HG03045 (cell line): ENCODE data around the gene PTPRN2.
A peak's percentile ranks its signal among the peaks of the same experiment; 100 is the strongest.

Source experiments
- ATAC-seq: cut with Tn5 transposase; IDR thresholded peaks from one replicate; pipeline ENCODE4 v1.9.1; 2021; ENCODE audit warnings: mild to moderate bottlenecking, moderate library complexity; ENCODE audit not compliant: unreplicated experiment

Gene PTPRN2

DNA sequence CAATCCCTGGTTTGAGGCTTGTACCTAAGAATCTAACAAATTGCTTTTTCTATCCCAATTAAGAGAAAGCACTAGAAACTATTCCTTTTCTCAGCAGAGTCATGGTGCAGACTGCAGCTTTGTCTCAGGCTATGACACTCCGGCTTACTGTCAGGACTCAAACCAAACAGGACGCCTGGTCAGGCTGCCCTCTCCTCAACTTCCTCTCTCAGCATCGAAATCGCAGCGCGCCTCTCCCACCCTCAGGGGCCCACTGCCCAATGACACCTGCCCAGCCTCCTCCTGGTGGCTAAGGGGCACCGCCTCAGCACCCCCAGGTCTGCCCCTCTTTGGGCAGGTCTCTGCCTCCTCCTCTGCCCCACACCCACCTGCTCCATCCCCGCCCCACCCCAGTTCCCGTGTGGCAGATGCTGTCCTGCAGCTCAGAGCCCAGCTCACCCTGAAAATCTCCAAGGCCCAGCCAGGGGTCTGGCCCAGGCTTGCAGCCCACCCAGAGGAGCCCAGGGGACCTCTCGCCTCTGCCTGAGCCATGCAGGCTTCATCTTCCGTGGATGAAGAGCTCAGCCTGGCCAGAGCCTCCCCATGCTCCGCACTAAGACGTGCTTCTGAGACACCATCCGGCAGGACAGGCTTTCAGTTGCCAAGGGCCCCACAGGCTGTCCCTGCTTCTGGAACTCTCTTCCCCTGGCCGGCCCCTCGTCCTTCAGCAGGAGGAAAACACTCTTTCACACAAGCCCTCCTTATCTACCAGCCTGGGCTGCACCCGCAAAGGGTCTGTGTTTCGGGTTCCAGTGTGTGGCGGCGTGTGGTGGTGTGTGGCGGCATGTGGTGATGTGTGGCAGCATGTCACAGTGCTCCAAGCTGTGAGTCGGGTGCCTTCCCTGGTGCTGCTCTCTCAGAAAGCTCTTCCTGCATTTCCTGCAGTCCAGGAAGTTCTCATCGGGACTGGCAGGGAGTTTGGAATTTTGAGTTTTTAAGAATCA is 16.4 kb upstream of the PTPRN2 start:
- no peak for ATAC-seq

DNA sequence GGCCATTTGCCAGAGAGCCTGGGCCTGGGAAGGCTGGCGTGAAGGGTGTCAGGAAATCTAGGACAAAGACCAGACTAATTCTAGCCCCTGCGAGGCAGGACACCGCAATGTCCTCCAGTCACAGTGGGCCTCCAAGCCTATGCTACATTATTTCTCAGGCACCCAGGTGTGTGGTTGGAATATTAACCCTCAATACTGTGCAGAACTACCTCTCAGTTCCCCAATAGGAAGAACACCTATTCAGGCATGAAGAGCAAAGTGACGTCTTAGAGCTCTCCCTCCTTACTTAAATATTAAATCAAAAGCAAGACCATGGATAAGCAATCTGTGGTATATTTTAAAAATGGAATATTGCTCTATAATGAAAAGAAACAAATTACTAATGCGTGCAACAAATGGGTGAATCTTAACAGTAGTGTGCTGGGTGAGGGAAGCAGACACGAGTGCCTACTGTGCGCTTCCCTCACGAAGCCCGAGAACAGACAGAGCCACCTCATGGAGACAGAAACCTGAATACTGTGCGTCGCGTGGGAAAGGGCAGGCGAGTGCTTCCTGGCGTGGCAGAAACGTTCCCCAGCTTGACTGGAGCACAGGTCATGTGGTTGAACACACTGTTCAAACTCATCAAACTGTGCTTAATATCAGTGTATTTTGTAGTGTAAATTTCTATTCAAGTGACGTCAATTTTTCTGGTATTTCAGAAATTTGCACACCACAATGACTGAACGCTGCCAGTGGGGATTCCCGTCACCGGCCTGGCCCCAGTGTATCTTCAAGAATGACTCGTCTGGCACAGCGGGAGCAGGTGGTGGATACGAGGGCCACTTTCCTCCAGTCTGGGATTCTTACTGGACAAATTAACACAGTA is 15.5 kb upstream of the PTPRN2 start:
- peak; percentile 64 for ATAC-seq

DNA sequence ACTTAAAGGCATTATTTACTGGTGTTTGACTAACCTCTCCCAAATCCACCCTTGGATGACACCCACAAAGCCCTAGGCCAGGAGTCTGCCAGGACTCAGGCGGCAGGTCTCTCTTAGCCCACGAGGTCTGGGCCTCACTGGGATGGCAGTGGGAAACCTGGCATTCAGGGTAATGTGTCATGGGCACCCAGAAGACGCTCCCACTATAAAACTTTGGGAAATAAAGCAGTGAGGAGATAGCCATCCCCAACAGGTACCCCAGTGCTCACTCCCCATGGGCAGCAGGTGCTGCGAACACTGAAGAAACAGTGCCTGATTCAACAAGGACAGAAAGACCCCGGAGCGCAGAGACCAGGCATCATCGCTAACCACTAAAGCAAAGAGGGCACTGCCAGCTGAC is 14.4 kb upstream of the PTPRN2 start:
- ATAC-seq: no peak

- no peak for ATAC-seq
Measured at GRCh38 chr7:158601090-158601489, 13.5 kb upstream of the PTPRN2 start.

- no peak for ATAC-seq
Measured at GRCh38 chr7:158596745-158597144, 9.1 kb upstream of the PTPRN2 start.

- ATAC-seq: no peak
Measured at GRCh38 chr7:158596309-158596708, 8.7 kb upstream of the PTPRN2 start.

- ATAC-seq: no peak
Measured at GRCh38 chr7:158595068-158595467, 7.4 kb upstream of the PTPRN2 start.

GRCh38 chr7:158592541-158592940 is 4.9 kb upstream of the PTPRN2 start:
- ATAC-seq: no peak

DNA sequence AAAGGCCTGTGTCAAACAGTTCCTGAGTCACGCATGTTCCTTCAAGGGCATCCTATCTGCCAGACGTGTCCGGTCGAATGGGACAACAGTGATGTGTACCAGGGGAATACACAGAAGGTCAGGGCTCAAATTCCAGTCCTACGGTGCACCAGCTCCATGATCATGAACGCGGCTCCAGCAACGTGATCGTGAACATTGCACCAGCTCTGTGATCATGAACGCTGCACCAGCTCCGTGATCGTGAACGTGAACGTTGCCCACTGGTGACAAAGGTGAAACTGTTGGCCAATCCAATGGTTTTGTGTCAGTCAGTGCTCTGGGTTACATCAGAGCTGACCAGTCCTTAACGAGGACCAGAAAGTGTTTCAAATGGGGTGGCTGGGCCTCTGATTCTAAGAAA is 4.3 kb upstream of the PTPRN2 start:
- ATAC-seq: no peak

DNA sequence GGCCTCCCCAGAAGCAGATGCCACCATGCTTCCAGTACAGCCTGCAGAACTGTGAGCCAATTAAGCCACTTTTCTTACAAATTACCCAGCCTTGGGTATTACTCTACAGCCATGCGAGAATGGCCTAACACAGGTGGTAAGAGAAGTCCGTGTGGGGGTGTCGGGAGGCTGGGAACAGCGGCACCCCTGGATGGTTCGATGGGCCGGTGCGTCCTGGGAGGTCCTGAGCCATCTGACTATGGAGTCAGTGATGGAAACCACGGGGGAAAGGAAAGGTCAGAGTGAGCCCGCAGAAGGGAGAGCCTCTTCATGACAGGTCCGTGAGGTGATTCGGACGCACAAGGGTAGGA is 2.5 kb upstream of the PTPRN2 start:
- no peak for ATAC-seq

DNA sequence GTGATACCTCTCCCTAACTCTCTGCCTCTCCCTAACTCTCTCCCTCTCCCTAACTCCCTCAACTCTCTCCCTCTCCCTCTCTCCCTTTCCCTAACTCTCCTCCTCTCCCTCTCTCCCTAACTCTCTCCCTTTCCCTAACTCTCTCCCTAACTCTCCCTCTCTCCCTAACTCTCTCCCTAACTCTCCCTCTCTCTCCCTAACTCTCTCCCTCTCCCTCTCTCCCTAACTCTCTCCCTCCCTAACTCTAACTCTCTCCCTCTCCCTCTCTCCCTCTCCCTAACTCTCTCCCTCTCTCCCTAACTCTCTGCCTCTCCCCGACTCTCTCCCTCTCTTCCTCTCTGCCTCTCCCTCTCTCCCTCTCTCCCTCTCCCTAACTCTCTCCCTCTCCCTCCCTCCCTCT is 2.0 kb upstream of the PTPRN2 start:
- ATAC-seq: no peak

GRCh38 chr7:158588878-158589442 is 1.3 kb upstream of the PTPRN2 start:
- ATAC-seq: no peak

DNA sequence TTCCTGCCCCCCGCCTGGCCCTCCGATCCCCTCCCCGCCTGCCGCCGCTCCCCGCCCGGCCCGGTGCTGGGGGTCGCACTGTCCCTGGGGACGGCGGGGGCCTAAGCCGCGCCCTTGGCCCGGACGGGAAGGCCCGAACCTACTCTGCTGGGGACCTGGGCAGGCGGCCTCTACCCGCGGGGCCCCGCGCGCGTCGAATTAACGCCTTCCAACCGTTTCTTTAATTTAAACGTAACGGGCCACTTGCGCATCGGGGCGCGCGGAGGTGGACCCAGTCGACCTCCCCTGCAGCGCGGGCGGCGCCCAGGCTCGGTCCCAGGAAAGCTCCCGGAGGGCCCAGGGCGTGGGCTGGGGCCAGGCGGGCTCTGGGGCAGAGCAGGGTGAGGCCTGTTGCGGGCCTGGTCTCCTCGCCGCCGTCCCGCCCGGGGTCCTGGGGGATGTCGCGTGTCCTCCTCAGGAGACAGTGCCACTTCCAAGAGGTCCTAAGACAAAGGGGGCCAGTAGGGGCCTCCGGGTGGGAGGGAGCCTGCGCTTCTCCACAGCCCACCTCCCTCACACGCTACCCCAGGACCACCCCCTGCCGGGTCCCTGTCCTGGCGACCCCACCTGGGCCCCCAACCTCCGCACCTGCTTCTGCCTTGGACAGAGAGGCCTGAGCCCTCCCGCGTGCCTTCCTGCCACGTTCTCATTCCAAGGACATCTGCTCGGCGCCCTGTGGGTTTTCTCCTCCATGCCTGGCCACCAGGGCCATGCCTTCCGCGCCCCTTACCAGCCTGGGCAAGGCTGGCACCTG is 658 bp upstream of the PTPRN2 start:
- no peak for ATAC-seq

- ATAC-seq: no peak
Measured at GRCh38 chr7:158586499-158587161, 993 bp downstream of the PTPRN2 start.

DNA sequence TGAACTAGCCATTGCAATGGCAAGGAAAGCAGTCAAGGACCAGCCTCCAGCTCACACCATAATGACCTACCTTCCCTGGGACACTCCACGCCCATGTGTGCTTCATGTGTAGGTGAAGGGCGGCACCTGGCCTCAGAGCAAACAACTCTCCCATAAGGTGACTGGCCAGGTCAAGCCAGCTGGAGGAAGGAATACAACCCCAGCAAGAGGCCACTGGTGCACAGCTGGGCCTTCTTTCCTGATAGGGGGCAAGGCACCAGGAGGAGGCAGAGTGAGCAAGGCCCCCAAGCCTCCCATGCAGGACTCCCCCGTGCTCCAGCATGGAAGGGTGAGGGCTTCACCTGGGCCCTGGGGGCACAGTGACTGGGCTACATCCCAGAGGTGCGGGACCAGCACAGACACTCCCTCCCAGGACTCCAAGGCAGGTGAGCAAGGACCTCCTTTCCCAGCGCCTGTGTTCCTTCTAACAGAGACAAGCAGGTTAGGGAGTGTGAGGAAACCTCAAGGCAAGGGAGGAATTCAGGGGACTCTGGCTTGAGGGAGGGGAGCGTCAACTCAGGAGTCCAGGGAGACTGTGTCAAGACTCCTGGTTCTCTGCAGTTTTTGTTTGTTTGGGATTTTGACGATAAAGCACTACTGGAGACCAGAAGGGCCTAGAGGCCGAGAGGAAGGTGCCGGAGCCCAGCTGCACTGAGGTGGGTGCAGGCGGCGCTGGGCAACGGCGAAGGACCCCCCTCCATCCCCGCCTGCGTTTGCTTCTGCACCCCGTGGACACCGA is 1.7 kb downstream of the PTPRN2 start:
- ATAC-seq: no peak

GRCh38 chr7:158584407-158584806 is 3.2 kb downstream of the PTPRN2 start:
- no peak for ATAC-seq

GRCh38 chr7:158583810-158584209 is 3.8 kb downstream of the PTPRN2 start:
- no peak for ATAC-seq

DNA sequence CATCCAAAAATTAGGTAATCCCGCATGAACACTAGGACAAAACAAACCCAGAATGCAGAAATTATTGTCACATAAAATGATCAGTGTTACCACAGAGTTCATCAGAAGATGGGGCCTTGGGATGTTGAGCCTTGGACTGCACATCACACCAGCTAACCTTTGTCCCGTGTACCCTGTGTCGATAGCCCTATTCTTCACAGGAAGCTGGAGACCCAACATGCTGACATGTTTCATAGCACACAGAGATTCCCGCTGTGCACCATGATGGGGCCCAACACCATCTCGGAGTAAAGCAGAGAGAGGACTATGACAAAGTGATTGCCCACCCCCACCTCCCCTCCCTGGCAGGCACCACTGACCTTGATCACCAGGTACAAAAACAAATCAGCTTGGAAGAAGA is 4.5 kb downstream of the PTPRN2 start:
- no peak for ATAC-seq

DNA sequence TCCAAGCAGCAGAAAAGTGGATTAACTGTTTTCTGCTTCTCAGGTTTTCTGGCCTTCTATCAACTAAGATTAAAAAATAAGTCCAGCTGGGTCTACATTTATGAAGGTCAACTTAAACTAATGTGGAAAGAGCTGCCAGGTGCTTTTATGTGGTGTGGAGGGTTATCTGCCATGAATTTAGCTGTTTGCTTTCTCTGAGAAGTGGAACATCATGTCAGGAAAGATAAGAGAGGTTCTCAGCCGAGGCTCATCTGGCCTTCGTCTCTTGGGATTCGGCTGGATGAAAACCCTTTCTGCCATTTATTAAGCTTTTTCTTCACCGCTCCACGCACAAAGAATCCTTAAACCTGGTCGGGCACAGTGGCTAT is 5.5 kb downstream of the PTPRN2 start:
- ATAC-seq: no peak
